Inflammatory macrophage treated with lipopolysaccharide for 4 hours (primary cell): ENCODE data around the gene ZNF77.
"Not testable (repeated sequence)": the region's sequence is repeated elsewhere in the genome, so short reads cannot be mapped to it uniquely, and the experiment has no call there.

Experiments
- DNase-seq: peaks from one replicate; pipeline ENCODE4 v3.0.0-alpha.2; 2020

Gene ZNF77

GRCh38 chr19:2969104-2969504, 24.3 kb upstream of the ZNF77 start:
- no peak for DNase-seq

DNA sequence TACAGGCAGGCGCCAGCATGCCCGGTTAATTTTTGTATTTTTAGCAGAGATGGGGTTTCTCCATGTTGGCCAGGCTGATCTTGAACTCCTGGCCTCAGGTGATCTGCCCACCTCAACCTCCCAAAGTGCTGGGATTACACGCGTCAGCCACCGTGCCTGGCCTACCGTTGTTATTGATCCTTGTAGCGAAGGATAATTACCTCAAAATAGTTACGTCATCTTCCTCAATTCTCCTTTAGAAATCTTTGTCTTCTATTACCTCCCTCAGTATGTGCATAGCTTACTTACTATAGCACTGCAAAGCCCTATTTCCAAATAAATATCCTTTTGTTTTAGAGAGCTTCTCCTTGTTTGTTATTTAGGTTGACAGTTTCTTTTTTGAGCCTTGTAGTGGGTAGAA, 23.2 kb upstream of the ZNF77 start:
- DNase-seq: no peak

DNA sequence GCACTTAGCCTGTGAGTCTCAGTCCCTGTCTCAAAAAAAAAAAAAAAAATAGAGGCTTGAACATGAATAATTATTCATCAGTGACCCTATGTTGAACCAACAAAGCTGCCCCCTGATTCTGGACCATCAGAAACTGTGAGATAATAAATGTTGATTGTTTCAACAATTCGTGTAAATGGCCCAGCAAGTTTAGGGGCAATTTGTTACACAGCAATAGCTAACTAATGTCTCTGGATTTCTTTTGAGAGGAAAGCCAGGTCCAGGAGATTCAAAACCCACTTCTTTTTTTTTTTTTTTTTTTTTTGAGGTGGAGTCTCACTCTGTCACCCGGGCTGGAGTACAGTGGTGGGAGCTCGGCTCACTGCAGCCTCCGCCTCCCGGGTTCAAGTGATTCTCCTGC, 20.1 kb upstream of the ZNF77 start:
- DNase-seq: no peak

- DNase-seq: not testable (repeated sequence)
These were observed 18.9 kb upstream of the ZNF77 start for GRCh38 chr19:2963631-2964030.

DNA sequence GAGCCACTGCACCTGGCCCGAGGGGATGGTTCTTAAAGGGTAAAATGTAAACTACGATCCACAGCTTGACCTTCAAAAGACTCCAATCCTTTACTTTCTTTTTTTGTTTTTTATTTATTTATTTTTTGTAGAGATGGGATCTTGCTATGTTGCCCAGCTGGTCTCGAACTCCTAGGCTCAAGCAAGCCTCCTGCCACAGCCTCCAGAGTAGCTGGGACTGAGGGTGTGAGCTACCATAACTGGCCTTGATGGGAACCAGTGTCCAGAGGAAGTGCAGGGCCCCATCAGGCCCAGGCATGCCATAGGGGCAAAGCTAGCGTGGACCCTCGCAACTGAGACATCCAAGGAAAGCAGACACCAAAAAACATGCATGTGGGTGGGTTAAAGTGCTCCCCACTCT, 18.4 kb upstream of the ZNF77 start:
- no peak for DNase-seq

- DNase-seq: peak; percentile 78
These were observed 17.4 kb upstream of the ZNF77 start for GRCh38 chr19:2962018-2962670.

- no peak for DNase-seq
These were observed 15.3 kb upstream of the ZNF77 start for GRCh38 chr19:2960120-2960519.

DNA sequence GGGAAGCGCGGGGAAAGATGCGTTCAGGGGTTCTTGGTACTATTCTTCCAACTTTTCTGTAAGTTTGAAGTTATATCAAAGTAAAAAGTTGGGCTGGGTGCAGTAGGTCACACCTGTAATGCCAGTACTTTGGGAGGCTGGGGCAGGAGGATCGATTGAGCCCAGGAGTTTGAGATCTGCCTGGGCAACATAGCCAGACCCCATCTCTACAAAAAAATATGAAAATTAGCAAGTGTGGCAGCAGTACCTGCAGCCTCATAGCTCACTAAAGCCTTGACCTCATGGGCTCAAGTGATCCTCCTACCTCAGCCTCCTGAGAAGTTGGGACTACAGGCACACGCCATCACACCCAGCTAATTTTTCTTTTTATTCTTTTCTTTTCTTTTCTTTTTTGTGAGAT, 12.4 kb upstream of the ZNF77 start:
- no peak for DNase-seq

DNA sequence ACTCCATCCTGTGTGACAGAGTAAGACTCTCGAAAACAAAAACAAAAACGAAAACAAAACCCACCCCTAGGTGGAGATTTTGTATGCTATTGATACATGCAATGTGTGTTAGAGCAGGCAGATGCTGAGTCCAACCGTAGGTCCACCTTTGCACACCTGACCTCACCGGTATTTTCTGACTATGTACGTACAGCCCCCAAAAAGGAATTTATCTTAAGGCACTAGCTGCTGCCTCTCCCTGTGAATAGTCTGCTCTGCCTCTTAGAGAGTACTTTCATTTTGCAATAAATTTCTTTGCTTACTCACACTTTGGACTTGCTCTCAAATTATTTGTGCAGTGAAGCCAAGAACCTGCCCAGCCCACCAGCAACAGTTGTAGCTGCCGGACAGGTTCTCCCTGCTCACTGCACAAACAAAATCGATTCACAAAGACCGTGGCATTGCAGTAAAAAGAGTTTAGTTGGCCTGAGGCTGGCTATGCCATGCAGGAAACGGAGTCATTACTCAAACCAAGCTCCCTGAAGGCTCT, 8.2 kb upstream of the ZNF77 start:
- no peak for DNase-seq

DNA sequence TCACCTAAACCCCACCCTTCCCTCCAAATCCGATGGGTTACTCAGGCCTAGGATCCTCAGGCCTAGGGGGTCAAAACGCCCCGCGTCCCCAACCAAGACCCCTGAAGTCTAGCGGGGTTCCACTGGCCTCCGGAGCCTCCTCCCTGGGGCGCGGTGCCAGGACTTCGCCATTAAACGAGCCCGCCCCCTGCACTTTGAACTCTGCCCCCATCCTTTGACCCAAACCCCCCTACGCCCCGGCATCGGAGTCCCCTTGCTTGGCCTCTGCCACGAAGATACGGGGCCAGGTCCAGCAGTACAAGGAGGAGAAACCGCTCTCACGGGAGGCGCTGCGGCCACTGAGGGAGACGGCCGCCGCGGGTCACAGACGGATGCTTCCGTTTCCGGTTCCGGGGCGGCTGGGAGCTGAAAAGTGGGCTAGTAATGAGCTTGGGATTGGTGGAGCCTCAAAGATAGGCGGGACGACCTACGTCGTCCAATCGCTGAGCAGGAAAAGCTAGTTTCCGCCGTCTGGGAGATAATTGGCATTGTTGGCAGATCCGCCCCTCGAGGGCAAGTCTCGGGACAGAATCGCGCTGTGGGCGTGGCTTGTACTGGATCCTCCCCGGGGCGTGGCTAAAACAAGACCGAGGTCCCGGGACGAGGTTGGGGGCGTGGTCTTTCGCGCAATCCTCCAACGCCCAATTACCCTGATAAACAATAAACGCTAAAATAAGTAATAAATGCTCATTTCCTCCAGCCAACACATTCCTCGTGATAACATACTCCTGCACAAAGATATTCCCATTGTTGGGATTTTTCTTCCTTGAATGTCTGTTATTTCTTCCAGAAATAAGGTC, 5.7 kb upstream of the ZNF77 start:
- DNase-seq: peak; percentile 100

DNA sequence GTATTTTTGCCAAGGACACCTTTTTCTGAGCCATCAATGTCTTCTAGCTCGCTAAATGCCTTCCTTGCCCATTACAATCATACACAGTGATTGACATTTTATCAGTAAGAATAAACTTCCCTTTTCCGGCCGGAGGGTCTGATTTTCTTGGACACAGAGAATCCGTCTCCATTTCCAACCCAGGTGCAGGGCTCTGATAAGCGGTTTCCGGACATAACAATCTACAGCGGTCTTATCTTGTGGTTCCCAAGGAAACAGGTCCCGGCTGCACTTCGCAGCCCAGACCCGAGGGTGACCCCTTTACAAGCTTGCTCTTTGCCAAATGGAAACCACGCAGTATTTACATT, 5.1 kb upstream of the ZNF77 start:
- peak; percentile 35 for DNase-seq

- no peak for DNase-seq
These were observed 909 bp upstream of the ZNF77 start for GRCh38 chr19:2945575-2946184.

DNA sequence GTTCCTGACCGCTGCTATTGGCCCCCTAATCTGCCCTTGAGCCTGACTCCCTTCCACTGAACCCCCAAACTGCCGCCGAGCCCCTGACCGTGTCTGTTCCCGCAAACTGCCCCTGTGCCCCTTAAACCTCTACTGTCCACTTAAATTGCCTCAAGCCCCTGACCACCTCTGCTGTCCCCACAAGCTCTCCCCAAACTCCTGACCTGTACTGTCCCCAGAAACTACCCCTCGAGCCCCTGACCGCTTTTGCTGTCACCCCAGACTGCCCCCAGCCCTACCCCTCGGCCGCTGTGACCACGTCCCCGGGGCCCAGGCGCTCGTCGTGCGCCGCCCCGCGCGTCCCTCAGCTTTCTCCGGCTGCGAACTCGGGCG, 382 bp downstream of the ZNF77 start:
- no peak for DNase-seq

- no peak for DNase-seq
These were observed 1.7 kb downstream of the ZNF77 start for GRCh38 chr19:2942928-2943640.

- DNase-seq: not testable (repeated sequence)
These were observed 8.9 kb downstream of the ZNF77 start for GRCh38 chr19:2935863-2936262.

DNA sequence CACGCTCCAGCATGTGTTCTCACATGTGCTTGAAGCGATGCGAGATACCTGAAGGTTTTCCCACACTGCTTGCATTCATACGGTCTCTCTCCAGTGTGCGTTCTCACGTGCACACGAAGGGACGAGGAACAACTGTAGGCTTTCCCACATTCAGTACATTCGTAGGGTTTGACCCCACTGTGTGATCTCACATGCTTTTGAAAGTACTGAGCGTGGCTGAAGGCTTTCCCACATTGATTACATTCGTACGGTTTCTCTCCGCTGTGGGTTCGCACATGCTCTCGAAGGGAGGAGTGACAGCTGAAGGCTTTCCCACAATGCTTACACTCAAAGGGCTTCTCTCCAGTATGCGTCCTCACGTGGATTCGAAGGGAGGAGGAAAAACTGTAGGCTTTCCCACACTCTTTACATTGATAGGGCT, 11.3 kb downstream of the ZNF77 start:
- no peak for DNase-seq

GRCh38 chr19:2927032-2927430, 17.7 kb downstream of the ZNF77 start:
- DNase-seq: no peak

DNA sequence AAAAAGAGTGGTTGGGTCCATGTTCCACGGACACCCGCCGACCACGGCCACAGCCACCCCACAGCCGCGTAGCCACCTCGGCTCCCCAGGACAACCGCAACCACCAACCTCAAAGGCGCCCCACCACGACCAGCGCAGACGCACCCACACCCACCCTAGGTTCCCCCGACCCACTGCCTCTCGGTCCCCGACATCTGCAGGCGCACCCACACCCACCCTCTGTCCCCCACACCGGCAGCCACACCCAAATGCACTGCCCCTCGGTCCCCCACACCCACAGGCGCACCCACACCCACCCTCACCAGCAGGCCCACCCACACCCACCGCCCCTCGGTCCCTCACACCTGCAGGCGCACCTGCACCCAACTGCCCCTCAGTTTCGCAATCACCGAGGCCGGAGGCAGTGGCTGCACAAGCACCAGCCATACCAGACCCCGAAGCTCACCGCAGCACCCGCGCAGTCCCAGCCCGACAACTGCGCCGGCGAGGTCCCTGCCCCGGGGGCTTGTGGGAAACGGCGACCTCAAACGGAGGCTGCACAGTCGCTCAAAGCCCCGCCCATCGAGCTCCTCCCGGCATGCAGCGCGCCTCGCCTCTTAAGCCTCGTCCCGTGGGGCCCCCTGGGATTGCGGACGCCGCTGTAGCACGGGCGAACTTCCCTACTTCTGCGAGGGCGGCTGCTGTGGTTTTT, 18.3 kb downstream of the ZNF77 start:
- DNase-seq: no peak

DNA sequence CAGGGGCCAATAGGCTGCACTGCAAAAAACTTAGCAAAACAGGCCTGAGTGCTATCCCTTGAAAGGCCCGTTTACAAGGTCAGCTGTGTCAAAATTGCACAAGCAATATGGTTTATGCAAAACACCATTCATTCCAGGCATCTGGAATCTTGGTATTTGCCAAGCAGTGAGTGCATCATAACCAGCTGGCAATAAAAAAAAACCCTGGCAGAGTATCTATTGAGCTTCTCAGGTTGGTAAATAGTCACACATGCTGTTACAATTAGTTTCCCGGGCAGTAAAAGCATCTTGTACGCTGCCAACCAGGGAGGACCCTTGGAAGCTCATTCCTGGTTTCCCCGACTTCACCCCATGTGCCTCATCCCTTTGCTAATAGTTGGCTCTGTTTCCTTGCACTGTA, 21.3 kb downstream of the ZNF77 start:
- DNase-seq: no peak

- DNase-seq: no peak
These were observed 21.8 kb downstream of the ZNF77 start for GRCh38 chr19:2922987-2923386.

- no peak for DNase-seq
These were observed 27.2 kb downstream of the ZNF77 start for GRCh38 chr19:2917275-2918184.

DNA sequence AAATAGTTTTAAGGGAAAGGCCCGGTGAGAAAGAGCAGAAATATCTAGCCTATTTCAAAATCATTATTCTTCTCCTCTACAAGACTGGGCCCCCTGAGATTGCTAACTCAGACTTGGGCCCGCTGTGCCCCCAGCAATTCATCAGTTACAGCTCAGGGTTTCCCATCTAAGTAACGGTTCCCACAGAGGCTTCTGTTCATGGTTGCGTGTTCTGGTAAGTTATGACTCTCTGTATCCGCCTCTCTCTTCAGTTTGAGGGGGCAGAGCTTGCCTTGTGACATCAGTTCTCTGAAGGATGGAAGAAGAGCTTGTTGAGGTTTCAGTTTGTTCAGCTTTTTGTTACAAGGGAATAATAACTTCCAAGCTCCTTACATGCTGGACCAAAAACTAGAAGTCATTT, 32.5 kb downstream of the ZNF77 start:
- no peak for DNase-seq
